Chondrocyte (in vitro differentiated cells): ENCODE results near the gene FOSB. TPM values are rescaled to one million over a fixed set of nuclear protein-coding genes. Genes with fewer than 3 reads are reported as not detected.
A peak's percentile ranks its signal among the peaks of the same experiment; 100 is the strongest.

Experiments used
- DNase-seq: peaks from one replicate; pipeline ENCODE4 v3.0.0; 2021; ENCODE audit warnings: mixed read lengths, low spot score
- H3K27ac Mint-ChIP-seq: one replicate; pipeline ENCODE4 v1.8.0; 2021; ENCODE audit warnings: mild to moderate bottlenecking, moderate library complexity, mixed read lengths; ENCODE audit not compliant: unreplicated experiment
- H3K27me3 Mint-ChIP-seq: 2 replicates; pipeline ENCODE4 v1.8.0; 2021; ENCODE audit warnings: low read depth, mixed read lengths
- H3K36me3 Mint-ChIP-seq: 2 replicates; pipeline ENCODE4 v1.8.0; 2021; ENCODE audit warnings: low read depth, mixed read lengths
- H3K4me1 Mint-ChIP-seq: 2 replicates; pipeline ENCODE4 v1.8.0; 2021; ENCODE audit warnings: low read depth, mild to moderate bottlenecking, mixed read lengths
- H3K4me3 Mint-ChIP-seq: one replicate; pipeline ENCODE4 v1.8.0; 2021; ENCODE audit warnings: mild to moderate bottlenecking, moderate library complexity, mixed read lengths; ENCODE audit not compliant: unreplicated experiment
- H3K9me3 Mint-ChIP-seq: 2 replicates; pipeline ENCODE4 v1.8.0; 2021; ENCODE audit warnings: low read depth, mixed read lengths
- CTCF ChIP-seq: fragments of 200-600 bp; sonication (generic); IDR thresholded peaks from 2 replicates; pipeline ENCODE4 v1.5.0; 2021; ENCODE audit warnings: antibody characterized with exemption, mild to moderate bottlenecking, moderate library complexity
- total RNA-seq: library from RNA; stranded (reverse); gene quantifications from 3 replicates; pipeline ENCODE4 v1.2.1, GENCODE V29; 2021

FOSB gene
- total RNA-seq, 1 donor from 2014 or later, result 43.8 TPM

DNA sequence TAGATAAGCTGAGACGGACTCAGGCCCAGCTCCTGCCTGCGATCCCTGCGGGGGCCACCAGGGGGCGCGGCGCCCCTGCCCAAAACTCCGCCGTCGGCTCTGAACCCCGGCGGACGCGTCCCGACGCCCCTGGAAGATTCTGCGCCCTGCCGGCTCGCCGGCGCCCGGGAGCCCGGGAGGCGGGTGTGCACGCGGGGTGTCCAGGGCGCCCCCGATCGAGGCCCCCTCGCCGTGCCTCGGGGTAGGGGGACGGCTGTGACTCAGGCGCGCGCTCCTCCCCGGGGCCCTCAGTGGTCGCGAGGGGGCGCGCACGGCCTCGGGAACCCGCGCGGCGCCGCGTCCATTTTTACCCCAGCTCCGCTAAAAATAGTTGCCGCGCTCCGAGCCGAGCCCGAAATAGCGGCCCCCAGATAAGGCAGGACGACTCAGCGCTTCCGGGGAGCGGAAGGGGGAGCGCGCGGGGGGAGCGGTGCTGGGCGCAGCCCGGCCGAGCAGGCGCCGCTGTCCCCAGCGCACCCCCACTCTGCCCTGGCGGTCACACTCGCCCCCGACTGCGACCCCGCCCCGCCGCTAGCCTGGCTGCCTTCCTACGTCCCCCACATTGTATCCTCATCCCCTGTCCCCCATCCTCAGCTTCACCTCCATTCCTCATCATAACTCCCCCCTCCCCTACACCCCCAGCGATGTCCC lies 28.1 kb upstream of the FOSB start:
- Mint-ChIP-seq H3K27me3 (no peaks in the 10 kb centered on the region), H3K4me1 (peaks cover 33% of the 10 kb centered on the region), H3K27ac (peak overlapping the region; percentile 84), H3K9me3 (no peaks in the 10 kb centered on the region), H3K4me3 (peak overlapping the region; percentile 55), H3K36me3 (no peaks in the 10 kb centered on the region)
- no peak for DNase-seq
- peak; percentile 100 for TF ChIP-seq CTCF

DNA sequence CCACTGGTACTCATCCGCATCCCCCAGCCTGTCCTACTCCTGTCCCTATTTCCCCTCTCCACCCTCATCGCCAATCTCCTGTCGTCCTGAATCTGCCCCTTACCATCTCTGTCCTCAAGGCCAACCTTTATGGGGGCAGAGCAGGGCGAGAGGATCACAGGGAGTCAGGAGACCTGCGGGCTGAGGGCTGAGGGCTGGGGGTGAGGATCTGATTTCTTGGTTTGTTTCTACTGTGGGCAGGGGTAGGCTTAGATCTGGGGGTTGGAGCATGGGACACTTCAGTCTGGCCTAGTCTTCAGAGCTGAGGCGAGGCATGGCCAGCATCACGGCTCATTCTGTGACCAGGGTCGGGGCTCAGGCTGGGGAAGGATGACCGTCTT lies 27.5 kb upstream of the FOSB start:
- no peaks in the 10 kb centered on the region for H3K27me3 Mint-ChIP-seq

GRCh38 chr19:45440873-45441654 lies 26.7 kb upstream of the FOSB start:
- Mint-ChIP-seq H3K36me3 (no peaks in the 10 kb centered on the region), H3K4me1 (peaks cover 35% of the 10 kb centered on the region), H3K27me3 (no peaks in the 10 kb centered on the region), H3K9me3 (no peaks in the 10 kb centered on the region), H3K27ac (peak overlapping the region; percentile 84), H3K4me3 (peak overlapping the region; percentile 55)
- DNase-seq, result no peak
- TF ChIP-seq CTCF, result no peak

More for the DNA sequence above, 27.5 kb upstream of the FOSB start:
- Mint-ChIP-seq H3K4me1 (peaks cover 35% of the 10 kb centered on the region), H3K4me3 (peak overlapping the region; percentile 55), H3K36me3 (no peaks in the 10 kb centered on the region), H3K9me3 (no peaks in the 10 kb centered on the region), H3K27ac (peak overlapping the region; percentile 84)
- no peak for TF ChIP-seq CTCF
- no peak for DNase-seq

DNA sequence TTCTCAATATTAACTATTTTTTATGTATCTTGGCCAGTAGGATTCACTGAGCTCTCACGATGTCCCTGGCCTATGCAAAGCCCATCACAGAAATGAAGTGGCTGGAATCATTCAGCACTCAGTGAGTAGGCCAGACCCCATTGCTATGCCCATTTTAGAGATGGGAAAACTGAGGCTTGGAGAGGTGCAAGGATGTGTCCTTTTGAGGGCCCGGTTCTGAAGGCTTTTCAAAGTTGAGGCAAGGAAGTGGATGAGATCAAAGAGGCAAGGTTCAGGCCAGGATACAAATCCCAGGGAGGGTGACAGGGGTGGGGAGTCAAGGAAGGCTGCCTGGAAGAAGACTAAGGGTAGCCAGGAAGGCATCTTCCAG lies 25.4 kb upstream of the FOSB start:
- Mint-ChIP-seq H3K27me3 (no peaks in the 10 kb centered on the region), H3K9me3 (no peaks in the 10 kb centered on the region), H3K27ac (peak overlapping the region; percentile 99), H3K36me3 (no peaks in the 10 kb centered on the region), H3K4me1 (peaks cover 35% of the 10 kb centered on the region), H3K4me3 (no peak overlapping the region)
- DNase-seq, result no peak
- TF ChIP-seq CTCF, result no peak

DNA sequence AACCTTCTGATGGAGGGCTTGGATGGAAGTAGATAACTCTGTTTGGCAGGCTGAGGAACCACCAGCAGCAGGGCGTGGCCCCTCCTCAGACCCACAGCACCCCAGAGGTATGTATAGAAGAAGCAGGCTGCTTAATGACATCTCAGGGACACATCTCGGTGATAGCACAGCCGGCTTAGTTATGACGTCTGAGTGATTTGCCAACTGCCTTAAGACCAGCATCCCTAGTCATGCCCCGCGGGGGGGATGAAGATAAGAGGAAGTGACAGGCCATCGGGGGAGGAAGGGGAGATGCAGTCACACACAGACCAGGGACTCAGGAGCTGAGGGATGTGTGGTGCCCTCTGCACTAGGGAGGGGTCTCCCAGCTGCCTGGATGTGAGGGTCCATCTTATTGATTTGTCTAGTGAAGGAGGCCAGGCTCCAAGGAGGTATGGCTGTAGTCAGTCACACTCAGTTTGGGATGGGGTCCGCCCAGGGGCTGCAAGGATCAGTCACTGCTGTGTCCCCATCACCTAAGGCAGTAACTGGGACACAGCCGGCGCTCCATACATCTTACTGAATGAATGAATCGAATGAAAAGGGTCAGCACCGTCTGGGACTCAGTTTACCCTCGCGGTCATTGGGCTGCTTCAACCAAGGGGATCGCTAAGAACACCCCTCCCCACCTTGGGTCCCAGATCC lies 24.9 kb upstream of the FOSB start:
- Mint-ChIP-seq H3K4me1 (peaks cover 35% of the 10 kb centered on the region), H3K27ac (peak overlapping the region; percentile 99), H3K9me3 (no peaks in the 10 kb centered on the region), H3K27me3 (no peaks in the 10 kb centered on the region), H3K4me3 (peak overlapping the region; percentile 81), H3K36me3 (no peaks in the 10 kb centered on the region)
- TF ChIP-seq CTCF, result no peak
- DNase-seq, result no peak
